Stimulated activated CD8-positive, alpha-beta memory T cell treated with anti-CD3 and anti-CD28 coated beads, Interleukin-4, amount 100 ng/mL, for 1 hour (primary cell): ENCODE results near the gene LRP1-AS.

Experiments
- DNase-seq, 2 donors: peaks; one replicate each; pipeline ENCODE4 v3.0.0-alpha.2; 2020; ENCODE audit warnings: low read depth in 2 of 2, low spot score in 1 of 2

Gene LRP1-AS

GRCh38 chr12:57142121-57142520, 5.3 kb downstream of the LRP1-AS start:
- no peak for DNase-seq

DNA sequence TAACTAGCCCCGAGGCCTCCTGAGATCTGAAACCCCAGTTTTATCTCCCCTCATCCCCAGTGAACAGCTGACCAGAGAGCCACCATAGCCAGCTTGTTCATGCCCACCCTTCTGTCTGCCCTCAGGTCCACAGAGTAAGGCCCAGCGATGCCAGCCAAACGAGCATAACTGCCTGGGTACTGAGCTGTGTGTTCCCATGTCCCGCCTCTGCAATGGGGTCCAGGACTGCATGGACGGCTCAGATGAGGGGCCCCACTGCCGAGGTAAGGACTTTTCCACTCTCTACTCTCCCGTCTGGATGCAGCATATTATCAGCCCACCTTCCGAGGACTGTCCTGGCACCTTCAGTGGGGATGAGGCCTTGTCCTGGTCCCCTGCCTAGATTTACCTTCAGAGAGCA, 6.2 kb downstream of the LRP1-AS start:
- DNase-seq = no peak

DNA sequence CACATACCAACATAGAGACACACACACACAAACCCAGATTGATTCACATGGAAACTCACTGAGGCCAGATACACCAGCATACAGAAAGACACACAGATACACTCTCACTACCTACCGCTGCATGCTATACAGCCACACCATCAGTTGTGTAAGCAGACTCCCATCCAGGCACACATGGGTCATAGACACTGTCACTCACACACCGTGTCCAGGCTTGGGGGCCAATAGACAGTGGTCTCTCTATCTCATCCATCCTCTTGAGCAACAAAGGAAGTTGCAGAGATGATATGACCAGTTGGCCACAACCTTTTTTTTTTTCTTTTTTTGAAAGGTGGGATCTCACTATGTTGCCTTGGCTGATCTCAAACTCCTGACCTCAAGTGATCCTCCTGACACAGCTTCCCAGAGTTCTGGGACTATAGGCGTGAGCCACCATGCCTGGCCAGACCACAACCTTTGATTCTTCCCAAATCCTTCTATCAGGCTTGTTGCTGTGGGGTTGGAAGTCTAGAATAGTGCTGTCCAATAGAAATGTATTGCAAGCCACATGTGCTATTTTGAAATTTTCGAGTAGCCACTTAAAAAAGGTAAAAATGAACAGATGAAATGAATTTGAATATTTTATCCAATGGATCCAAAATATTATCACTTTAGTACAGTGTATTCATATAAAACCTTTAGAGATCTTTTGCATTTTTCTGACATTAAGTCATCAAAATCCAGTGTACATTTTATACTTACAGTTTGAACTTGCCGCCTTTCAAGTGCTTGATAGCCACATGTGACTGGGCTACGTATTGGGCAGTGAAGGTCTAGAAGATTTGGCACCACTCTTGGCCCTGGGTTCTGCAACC, 7.4 kb downstream of the LRP1-AS start:
- no peak for DNase-seq

- DNase-seq = no peak
Observed at GRCh38 chr12:57138526-57139272, 8.7 kb downstream of the LRP1-AS start.

DNA sequence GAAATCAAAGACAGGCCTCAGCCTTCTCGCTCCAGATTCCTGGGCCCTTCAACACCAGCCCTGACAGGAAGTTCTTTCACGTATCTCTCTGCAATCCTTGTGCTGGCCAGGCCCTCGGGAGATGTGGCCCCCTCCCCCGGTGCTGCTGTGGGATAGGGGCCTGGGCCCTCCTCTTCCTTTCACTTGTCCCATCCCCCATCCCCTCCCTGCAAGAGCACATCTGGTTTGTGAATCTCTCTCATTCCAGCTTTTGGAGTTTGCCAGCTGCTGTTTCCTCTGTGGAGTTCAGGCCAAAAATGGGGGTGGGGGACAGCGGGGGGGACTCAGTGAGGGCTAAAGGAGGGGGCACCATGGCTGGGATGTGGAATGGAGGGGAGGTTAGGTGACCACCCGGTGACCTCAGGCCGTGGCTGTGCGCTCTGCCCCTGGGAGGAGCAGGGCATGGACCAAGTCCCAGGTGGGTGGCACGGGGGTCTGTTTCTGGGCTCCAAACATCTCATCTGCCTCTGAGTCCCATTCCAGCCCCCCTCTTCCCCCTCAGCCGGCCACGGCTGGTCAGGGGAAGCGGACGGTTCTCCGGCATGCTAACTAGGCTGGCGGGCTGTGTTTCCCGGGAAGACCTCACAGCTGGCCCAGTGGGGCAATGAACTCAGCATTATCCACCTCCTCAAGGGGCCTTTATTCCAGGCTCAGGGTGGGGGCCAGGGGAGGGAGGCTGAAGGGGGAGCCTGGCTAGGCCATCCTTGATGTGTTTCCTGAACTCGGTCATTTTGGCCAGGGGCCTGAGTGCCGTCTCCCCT, 11.7 kb downstream of the LRP1-AS start:
- no peak for DNase-seq

- DNase-seq = no peak
Observed at GRCh38 chr12:57134949-57135348, 12.5 kb downstream of the LRP1-AS start.

GRCh38 chr12:57133916-57134315, 13.5 kb downstream of the LRP1-AS start:
- no peak for DNase-seq

DNA sequence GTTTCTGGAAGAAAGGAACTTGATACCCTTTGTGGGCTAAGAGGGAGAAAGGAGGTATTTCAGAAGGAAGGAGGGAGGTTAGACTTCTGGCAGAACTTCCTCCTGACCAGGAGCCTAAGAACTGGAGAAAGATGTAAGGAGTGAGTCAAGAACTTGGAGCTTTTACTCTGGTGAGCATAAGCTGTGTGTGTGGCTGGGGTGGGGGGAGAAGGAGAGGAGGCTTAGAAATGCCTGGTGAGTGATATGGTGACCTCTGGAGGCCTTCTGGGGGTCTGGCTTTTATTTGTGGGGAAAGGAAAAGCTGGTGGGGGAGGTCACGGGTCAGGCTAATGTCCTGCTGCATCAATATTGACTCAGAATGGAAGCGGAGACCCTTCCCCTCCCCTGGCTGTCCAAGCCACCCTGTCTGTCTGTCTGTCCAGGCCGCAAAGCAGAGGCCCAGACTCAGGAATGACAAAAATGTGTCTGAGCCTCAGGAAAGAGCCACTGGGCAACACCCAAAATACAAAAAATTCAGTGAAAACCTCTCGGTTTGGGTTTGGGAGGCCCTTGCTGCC, 14.3 kb downstream of the LRP1-AS start:
- no peak for DNase-seq

DNA sequence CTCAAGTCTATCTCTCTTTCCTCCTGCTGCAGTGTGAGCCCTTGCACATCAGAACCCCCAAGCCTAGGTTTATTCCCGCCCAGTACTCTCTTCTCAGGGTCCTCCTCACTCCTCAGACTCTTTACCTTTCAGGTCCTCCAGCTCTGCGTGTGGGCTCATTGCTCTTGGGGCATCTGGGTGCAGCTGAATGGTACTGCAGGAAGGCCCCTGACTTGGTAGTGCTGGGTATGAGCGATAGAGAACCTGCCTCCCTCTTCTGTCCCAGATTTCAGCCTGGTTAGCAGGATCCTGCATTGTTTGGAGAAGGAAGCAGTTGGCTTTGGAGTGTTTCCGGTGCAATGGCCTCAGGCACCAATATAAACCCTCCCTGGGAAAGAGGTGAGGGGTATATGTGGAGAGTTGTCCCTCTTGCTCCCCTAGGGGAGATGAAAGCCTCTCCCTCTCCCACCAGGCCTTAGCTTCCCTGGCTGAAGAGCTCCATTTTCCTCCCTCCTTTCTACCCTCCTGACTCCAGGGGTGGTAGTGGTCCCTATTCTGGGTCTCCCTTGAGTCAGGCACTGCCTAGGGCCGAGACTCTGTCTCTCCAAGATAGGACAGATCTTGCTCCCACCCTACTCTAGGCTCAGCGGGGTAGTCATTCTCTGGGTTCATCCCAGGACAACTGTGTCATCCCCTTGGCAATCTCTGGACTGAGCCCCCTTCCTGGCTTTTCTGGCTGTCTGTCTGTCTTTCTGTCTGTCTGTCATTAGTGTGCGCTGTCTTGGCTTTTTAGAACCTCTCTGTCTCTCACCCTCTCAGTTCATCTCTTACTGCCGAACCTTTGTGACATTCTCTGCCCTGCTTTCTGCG, 15.3 kb downstream of the LRP1-AS start:
- no peak for DNase-seq

- no peak for DNase-seq
Observed at GRCh38 chr12:57130941-57131340, 16.5 kb downstream of the LRP1-AS start.

GRCh38 chr12:57129889-57130288, 17.5 kb downstream of the LRP1-AS start:
- DNase-seq = no peak

DNA sequence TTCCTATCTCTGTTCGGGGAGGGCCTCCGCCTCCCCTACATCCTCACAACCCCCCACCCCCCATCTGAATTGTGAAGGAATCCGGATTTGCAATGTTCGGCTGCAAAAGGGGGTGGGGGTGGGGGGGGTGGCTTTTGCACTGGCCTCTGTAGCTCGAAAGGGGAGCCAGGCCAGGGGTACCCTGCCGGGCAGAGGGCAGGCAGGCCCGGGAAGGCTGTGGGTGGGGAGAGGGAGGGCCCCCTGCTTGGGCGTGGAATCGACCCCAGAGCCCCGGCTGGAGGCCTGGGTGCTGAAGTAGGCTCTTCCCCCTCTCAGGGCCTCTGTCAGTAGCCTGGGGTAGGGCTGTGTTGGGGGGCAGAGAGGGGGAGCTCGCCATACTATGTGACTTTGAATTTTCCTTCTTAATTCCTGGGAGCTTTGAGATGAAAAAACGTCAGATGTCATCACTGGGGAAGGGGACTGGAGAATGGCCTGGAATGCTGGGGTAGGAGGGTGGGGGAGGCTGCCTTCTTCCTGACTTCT, 18.0 kb downstream of the LRP1-AS start:
- DNase-seq = no peak

DNA sequence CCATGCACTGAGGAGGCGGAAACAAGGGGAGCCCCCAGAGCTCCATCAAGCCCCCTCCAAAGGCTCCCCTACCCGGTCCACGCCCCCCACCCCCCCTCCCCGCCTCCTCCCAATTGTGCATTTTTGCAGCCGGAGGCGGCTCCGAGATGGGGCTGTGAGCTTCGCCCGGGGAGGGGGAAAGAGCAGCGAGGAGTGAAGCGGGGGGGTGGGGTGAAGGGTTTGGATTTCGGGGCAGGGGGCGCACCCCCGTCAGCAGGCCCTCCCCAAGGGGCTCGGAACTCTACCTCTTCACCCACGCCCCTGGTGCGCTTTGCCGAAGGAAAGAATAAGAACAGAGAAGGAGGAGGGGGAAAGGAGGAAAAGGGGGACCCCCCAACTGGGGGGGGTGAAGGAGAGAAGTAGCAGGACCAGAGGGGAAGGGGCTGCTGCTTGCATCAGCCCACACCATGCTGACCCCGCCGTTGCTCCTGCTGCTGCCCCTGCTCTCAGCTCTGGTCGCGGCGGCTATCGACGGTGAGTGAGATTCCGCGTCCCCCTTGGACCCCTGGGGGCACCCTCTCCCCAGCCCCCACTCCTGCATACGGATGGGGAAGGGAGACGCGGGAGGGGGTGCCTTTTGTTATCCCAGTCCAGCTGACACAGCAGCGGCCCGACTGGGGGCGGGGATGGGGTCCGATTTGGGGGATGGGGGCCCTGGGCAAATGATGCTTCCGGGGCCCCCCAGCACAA, 18.7 kb downstream of the LRP1-AS start:
- no peak for DNase-seq

DNA sequence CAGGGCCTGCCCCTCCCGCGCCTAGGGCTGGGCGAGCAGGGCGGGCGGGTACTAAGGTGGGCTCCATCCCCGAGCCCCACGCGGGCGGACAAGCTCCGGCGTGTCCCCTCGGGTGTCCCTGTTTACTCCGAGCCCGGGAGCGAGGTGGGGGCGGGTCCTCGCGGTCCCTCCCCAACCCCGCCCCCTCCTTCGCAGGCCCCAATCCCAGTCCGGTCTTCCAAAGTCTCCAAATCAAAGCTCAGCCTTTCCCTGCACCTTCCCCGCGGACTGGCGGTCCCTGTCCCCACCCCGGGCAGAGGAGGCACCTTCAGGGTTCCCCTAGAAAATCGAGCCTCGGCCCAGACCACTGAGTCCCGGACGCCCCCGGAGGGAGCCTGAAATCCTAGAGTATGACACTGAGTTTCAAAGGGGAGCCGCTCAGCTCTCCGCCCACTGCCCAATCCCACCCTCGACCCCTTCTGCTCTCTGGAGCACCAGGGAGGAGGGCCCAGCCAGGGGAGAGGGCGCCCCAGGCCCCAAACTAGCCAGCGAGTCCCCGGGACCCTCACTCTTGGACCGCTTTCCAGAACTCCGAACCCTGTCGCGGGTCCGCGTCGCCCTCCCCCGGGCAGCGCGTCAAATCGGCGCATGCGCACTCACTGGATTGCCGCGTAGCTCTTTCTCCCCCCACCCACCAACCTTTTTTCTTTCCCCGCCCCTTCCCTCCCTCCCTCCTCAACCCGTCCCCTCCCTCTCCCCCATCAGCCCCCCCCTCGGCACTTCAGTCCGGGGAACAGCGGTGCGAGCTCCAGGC, 19.5 kb downstream of the LRP1-AS start, which contains the start of gene LRP1:
LRP1 (plus strand) TSS at position 758 of the 793 bp plus-strand sequence. CDS start 482 bp downstream, outside the sequence.
- peak; percentile 50 to 57 for DNase-seq

GRCh38 chr12:57127101-57127725, 20.2 kb downstream of the LRP1-AS start:
- DNase-seq = peak in 1 of 2 donors; percentile 29

- DNase-seq = no peak
Observed at GRCh38 chr12:57126561-57126960, 20.9 kb downstream of the LRP1-AS start.

- no peak for DNase-seq
Observed at GRCh38 chr12:57126061-57126460, 21.4 kb downstream of the LRP1-AS start.

DNA sequence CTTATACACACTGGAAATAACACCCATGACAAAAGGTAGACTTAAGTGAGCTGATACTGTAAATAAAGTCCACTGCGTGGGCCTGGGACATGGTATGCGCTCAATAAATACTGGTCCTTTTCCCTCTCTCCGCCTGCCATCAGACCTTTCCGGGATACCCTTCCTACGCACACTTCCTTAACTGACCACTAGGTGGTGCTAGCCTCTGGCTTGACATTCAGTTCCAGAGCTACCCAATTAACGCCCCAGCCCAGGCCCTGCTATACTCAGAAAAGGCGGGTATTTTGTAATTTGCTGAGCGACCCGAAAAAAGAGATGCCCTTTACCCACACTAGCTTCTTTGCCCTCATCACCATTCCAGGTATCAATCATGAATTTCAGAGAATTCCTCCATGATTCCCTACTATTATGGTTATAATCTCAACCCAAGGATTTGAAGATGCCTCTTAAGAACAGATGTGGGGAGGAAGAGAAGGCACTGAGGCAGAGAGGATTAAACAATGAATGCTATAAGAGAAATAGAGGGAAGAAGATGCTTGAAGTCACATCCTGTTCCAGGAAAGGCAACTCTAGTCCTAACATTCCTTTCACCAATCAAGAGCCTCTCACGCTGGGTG, 23.1 kb downstream of the LRP1-AS start:
- DNase-seq = peak; percentile 53 to 61
